Esophagus (tissue), 2 donors: ENCODE results near the gene DPP10. TPM values are rescaled to one million over a fixed set of nuclear protein-coding genes. Genes with fewer than 3 reads are reported as not detected.
A peak's percentile ranks its signal among the peaks of the same experiment; 100 is the strongest.

Experiments
- H3K27ac ChIP-seq, 2 donors: one replicate each; pipeline ENCODE4 v1.5.1; 2013; ENCODE audit warnings: low read depth in 2 of 2, mild to moderate bottlenecking in 2 of 2, inconsistent platforms in 1 of 2, low read length in 1 of 2, moderate library complexity in 1 of 2
- H3K27me3 ChIP-seq, 2 donors: one replicate each; pipeline ENCODE4 v1.6.1; 2013; ENCODE audit warnings: low read length in 2 of 2, control low read depth in 1 of 2, mild to moderate bottlenecking in 1 of 2; ENCODE audit not compliant: insufficient read depth in 2 of 2, control insufficient read depth in 1 of 2
- H3K36me3 ChIP-seq, 2 donors: one replicate each; pipeline ENCODE4 v1.6.1; 2013; ENCODE audit warnings: low read length in 1 of 2; ENCODE audit not compliant: control insufficient read depth in 2 of 2, insufficient read depth in 2 of 2
- H3K4me1 ChIP-seq, 2 donors: one replicate each; pipeline ENCODE4 v1.6.1; 2013; ENCODE audit warnings: low read length in 1 of 2; ENCODE audit not compliant: control insufficient read depth in 2 of 2, insufficient read depth in 2 of 2
- H3K4me3 ChIP-seq, 2 donors: one replicate each; pipeline ENCODE4 v1.5.1; 2013; ENCODE audit warnings: low read length in 2 of 2, mild to moderate bottlenecking in 2 of 2, low read depth in 1 of 2, moderate library complexity in 1 of 2
- H3K9me3 ChIP-seq, 2 donors: one replicate each; pipeline ENCODE4 v1.6.1; 2013; ENCODE audit warnings: mild to moderate bottlenecking in 2 of 2, low read depth in 1 of 2, low read length in 1 of 2, moderate library complexity in 1 of 2; ENCODE audit not compliant: control insufficient read depth in 2 of 2, insufficient read depth in 1 of 2
- WGBS, 2 donors: extraction: QIAGEN DNeasy Blood & Tissue Kit; methylation state at CpG; one replicate each; pipeline ENCODE4 v1.1.7; 2013; 5-methylcytosine and 5-hydroxymethylcytosine counted together
- polyA plus RNA-seq, 2 donors: library from polyadenylated mRNA; stranded (reverse); fragments of 200-250 nt; gene quantifications; one replicate each; pipeline ENCODE4 v1.2.3, GENCODE V29; 2013
- donor health status: healthy with polysubstance abuse.
- donor health status: Bipolar disorder and iron deficiency.

Gene DPP10
- polyA plus RNA-seq, 2 donors = 0.02 to 0.13 TPM

DNA sequence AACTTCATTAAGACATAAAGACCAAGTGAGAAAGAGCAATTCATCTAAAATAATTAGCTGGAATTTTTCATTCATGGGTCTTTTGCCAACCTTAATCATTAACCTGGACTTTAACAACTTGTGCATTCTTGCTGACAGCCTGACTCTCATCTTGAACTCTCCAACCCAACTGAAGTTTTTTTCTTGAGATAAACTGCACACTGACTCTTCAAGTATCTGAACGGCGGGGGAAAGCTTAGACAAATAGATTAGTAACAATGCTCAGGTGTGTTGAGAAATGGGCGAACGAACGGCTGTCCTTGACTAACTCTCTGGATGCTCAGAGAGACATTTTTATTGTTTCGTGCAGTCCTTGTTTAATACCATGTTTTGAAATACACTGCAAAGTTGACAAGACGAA, 186.0 kb downstream of the DPP10 start:
- H3K27me3 ChIP-seq = no peaks in the 10 kb centered on the region
- no peaks in the 10 kb centered on the region for H3K4me1 ChIP-seq
- WGBS, 2 donors = 54 to 73% methylated on average over 7 of the region's 7 CpGs
- no peaks in the 10 kb centered on the region for H3K36me3 ChIP-seq
- no peaks in the 10 kb centered on the region for H3K9me3 ChIP-seq
- no peak overlapping the region for H3K27ac ChIP-seq
- no peak overlapping the region for H3K4me3 ChIP-seq

- no peaks in the 10 kb centered on the region for H3K27me3 ChIP-seq
- H3K27ac ChIP-seq = no peak overlapping the region
- no peaks in the 10 kb centered on the region for H3K4me1 ChIP-seq
- H3K9me3 ChIP-seq = no peaks in the 10 kb centered on the region
- no peaks in the 10 kb centered on the region for H3K36me3 ChIP-seq
- H3K4me3 ChIP-seq = no peak overlapping the region
- WGBS, 2 donors = 76 to 81% methylated on average over 6 of the region's 6 CpGs
Measured at GRCh38 chr2:114631146-114631545, 188.7 kb downstream of the DPP10 start.

GRCh38 chr2:114642166-114642770, 199.8 kb downstream of the DPP10 start:
- no peak overlapping the region for H3K4me3 ChIP-seq
- H3K36me3 ChIP-seq = no peaks in the 10 kb centered on the region
- H3K27me3 ChIP-seq = no peaks in the 10 kb centered on the region
- 31 to 36% methylated on average over 2 of the region's 2 CpGs for WGBS, 2 donors
- H3K4me1 ChIP-seq = no peaks in the 10 kb centered on the region
- H3K27ac ChIP-seq = no peak overlapping the region
- H3K9me3 ChIP-seq = no peaks in the 10 kb centered on the region

GRCh38 chr2:114642988-114643553, 200.6 kb downstream of the DPP10 start:
- Histone ChIP-seq H3K27me3 (no peaks in the 10 kb centered on the region), H3K9me3 (no peaks in the 10 kb centered on the region), H3K36me3 (no peaks in the 10 kb centered on the region), H3K27ac (no peak overlapping the region), H3K4me3 (no peak overlapping the region), H3K4me1 (no peaks in the 10 kb centered on the region)
- 36 to 60% methylated on average over 2 of the region's 2 CpGs for WGBS, 2 donors

DNA sequence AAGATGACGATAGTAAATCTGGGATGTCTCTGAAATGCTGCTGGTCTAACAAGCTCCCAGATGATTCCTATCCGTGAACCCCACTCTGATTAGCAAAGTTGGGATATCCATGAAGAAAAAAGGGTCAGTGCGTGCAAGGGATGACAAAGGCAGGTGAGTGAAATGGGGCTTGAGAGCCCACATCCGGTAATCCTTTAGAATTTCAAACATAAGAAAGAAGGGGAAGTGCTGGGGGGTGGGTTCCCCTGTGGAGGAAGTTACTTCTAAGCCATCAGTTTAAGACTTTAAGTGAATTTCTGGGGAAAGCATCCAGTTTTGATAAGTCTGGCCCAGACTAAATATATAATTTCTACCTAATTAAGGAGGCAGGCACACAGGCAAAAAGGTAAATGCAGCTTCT, 209.5 kb downstream of the DPP10 start:
- H3K36me3 ChIP-seq = no peaks in the 10 kb centered on the region
- no peak overlapping the region for H3K4me3 ChIP-seq
- H3K4me1 ChIP-seq = no peaks in the 10 kb centered on the region
- WGBS, 2 donors = 64 to 68% methylated on average over 4 of the region's 4 CpGs
- no peaks in the 10 kb centered on the region for H3K27me3 ChIP-seq
- H3K9me3 ChIP-seq = no peaks in the 10 kb centered on the region
- H3K27ac ChIP-seq = no peak overlapping the region

GRCh38 chr2:114659880-114660279, 217.4 kb downstream of the DPP10 start:
- Histone ChIP-seq H3K4me1 (peaks cover 0 to 5% of the 10 kb centered on the region in 2 donors), H3K27ac (no peak overlapping the region), H3K4me3 (no peak overlapping the region), H3K9me3 (no peaks in the 10 kb centered on the region), H3K36me3 (no peaks in the 10 kb centered on the region), H3K27me3 (no peaks in the 10 kb centered on the region)
- WGBS, 2 donors = 75 to 78% methylated on average over 2 of the region's 2 CpGs

DNA sequence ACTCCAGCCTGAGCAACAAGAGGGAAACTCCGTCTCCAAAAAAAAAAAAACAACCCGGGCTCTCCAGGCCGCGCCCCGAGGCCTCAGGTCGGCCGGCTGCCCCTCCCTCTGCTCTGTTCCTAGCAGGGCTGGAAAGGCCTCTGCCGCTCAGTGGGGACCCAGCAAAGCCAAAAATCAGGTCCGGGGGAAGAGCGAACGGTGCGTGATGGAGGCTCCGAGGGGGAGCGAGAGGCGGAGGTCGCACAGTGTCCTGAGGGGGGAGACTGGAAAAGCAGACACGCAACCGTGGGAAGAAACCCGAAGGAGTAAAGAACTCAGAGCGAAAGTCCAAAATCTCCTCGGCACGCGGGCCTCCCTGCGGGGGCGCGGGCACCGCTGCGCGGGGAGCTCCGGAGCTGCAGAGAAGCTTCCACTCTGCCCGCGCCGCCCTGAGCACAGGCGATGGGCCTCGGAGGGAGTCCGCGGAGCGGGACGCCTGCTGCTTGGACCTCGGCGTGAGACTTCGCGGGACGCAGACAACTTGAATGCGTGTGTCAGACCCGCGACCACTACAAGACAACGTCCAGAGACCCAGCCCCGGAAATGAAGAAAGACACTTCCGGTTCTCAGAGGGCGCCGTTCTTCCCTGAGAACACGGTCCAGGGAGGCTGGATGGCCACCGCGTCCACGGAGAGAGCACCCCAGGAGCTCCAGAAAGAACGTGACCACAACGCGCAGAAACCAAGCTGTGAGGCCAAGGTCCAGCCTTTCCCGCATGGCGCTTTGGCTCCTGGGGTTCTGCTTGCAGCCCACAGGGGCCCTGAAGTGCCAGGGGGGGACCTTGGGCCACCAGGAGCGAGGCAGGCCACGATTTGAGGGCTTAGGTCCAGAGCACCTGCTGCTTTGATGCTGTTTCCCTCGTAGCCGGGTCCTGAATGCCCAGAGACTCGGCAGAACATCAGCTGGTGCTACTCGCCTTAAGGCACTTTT, 219.8 kb downstream of the DPP10 start:
- WGBS, 2 donors = 21 to 29% methylated on average over 67 of the region's 67 CpGs
- Histone ChIP-seq H3K4me3 (peak overlapping the region; percentile 47 to 54), H3K27ac (no peak overlapping the region), H3K27me3 (no peaks in the 10 kb centered on the region), H3K9me3 (no peaks in the 10 kb centered on the region), H3K36me3 (no peaks in the 10 kb centered on the region), H3K4me1 (peaks cover 0 to 5% of the 10 kb centered on the region in 2 donors)

- Histone ChIP-seq H3K4me1 (no peaks in the 10 kb centered on the region), H3K36me3 (no peaks in the 10 kb centered on the region), H3K27me3 (no peaks in the 10 kb centered on the region), H3K27ac (no peak overlapping the region), H3K9me3 (no peaks in the 10 kb centered on the region), H3K4me3 (no peak overlapping the region)
Measured at GRCh38 chr2:114668415-114668814, 226.0 kb downstream of the DPP10 start.

GRCh38 chr2:114683251-114683650, 240.8 kb downstream of the DPP10 start:
- Histone ChIP-seq H3K4me1 (no peaks in the 10 kb centered on the region), H3K27me3 (no peaks in the 10 kb centered on the region), H3K27ac (no peak overlapping the region), H3K4me3 (no peak overlapping the region), H3K9me3 (no peaks in the 10 kb centered on the region), H3K36me3 (no peaks in the 10 kb centered on the region)
- WGBS, 2 donors = 93 to 94% methylated on average over 1 of the region's 1 CpG
